Large intestine (tissue), 3 donors: ENCODE results near the gene CBFA2T3. TPM values are rescaled to one million over a fixed set of nuclear protein-coding genes. Genes with fewer than 3 reads are reported as not detected.
"Not testable (repeated sequence)": the region's sequence is repeated elsewhere in the genome, so short reads cannot be mapped to it uniquely, and the experiment has no call there.

ENCODE experiments used
- DNase-seq, 2 donors: peaks; one replicate each; pipeline versions ENCODE4 v3.0.0 to v3.0.0-alpha.2; 2013
- H3K27ac ChIP-seq: one replicate; pipeline ENCODE4 v1.5.1; 2013; ENCODE audit warnings: low read length
- H3K27me3 ChIP-seq: 2 replicates; pipeline ENCODE4 v1.6.1; 2013; ENCODE audit warnings: low read length; ENCODE audit not compliant: control insufficient read depth, insufficient read depth
- H3K36me3 ChIP-seq: 2 replicates; pipeline ENCODE4 v1.6.1; 2013; ENCODE audit warnings: low read length; ENCODE audit not compliant: control insufficient read depth, insufficient read depth
- H3K4me1 ChIP-seq: one replicate; pipeline ENCODE4 v1.6.1; 2013; ENCODE audit warnings: low read length; ENCODE audit not compliant: control insufficient read depth, insufficient read depth
- H3K4me3 ChIP-seq: one replicate; pipeline ENCODE4 v1.5.1; 2013; ENCODE audit warnings: low read length
- H3K9me3 ChIP-seq: one replicate; pipeline ENCODE4 v1.6.1; 2013; ENCODE audit warnings: mild to moderate bottlenecking, low read depth, low read length, moderate library complexity; ENCODE audit not compliant: control insufficient read depth
- WGBS: methylation state at CpG from one replicate; pipeline ENCODE4 v1.1.5; 2013; ENCODE audit warnings: low lambda C conversion rate; ENCODE audit not compliant: insufficient coverage; 5-methylcytosine and 5-hydroxymethylcytosine counted together
- polyA plus RNA-seq: library from polyadenylated mRNA; unstranded; fragments of 120-200 nt; gene quantifications from one replicate; pipeline ENCODE4 v1.2.1, GENCODE V29; 2013

Gene CBFA2T3
- polyA plus RNA-seq, 1 donor, result 7.4 TPM

DNA sequence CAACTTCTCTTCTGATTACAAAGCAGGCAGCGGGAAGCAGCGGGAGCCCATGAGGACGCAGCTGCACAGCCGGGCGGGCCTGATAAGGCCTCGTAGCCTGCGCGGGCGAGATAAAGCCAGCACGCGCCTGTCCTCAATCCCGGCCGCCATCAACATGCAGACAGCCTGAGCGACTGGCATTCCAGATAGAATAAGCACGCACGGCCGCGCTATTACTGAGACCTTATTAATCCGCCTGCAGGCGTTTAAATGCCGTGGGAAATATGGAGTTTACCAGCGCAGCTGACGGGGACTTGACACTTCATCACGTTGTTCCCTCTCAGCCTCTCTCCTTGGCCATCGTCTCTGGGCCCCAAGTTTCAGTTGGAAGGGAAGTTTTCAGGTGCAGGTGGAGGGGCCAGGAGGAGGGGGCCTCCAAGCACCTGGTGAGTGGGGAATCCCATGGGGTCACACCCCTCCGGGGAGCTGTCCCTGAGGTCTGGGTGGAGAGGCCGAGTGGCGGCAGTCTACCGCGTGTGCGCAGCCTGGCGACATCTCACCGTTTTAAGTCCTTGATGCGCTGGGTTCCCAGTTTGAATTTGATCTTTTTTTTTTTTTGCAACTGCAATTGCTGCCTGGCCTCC is 27.3 kb upstream of the CBFA2T3 start:
- Histone ChIP-seq H3K27ac (no peak overlapping the region), H3K9me3 (peaks cover 19% of the 10 kb centered on the region), H3K27me3 (peaks cover 38% of the 10 kb centered on the region), H3K4me1 (no peaks in the 10 kb centered on the region), H3K4me3 (no peak overlapping the region), H3K36me3 (no peaks in the 10 kb centered on the region)
- 85% methylated on average over 4 of the region's 34 CpGs for WGBS
- no peak for DNase-seq

DNA sequence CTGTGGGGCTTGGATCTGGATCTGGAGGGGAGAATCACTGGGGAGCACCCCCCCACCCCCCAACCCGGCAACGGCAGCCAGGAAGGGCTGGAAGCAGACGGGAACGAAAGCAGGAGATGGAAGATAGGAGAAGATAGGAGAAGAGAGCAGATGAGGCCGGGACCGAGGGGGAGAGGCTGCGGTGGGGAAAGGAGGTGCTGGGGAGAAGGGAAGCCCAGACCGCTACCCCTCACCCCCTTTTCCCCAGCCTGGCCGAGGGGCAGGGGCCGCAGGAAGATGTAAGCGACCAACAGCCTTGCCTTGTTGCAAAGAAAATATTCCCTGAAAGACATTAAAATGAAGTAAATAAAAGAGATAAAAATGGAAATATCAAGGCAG is 26.8 kb upstream of the CBFA2T3 start:
- Histone ChIP-seq H3K9me3 (peaks cover 21% of the 10 kb centered on the region), H3K36me3 (no peaks in the 10 kb centered on the region), H3K4me1 (no peaks in the 10 kb centered on the region), H3K27me3 (peaks cover 38% of the 10 kb centered on the region), H3K4me3 (no peak overlapping the region), H3K27ac (no peak overlapping the region)
- no peak for DNase-seq
- no CpG with 5 or more reads among the region's 11 CpGs for WGBS

DNA sequence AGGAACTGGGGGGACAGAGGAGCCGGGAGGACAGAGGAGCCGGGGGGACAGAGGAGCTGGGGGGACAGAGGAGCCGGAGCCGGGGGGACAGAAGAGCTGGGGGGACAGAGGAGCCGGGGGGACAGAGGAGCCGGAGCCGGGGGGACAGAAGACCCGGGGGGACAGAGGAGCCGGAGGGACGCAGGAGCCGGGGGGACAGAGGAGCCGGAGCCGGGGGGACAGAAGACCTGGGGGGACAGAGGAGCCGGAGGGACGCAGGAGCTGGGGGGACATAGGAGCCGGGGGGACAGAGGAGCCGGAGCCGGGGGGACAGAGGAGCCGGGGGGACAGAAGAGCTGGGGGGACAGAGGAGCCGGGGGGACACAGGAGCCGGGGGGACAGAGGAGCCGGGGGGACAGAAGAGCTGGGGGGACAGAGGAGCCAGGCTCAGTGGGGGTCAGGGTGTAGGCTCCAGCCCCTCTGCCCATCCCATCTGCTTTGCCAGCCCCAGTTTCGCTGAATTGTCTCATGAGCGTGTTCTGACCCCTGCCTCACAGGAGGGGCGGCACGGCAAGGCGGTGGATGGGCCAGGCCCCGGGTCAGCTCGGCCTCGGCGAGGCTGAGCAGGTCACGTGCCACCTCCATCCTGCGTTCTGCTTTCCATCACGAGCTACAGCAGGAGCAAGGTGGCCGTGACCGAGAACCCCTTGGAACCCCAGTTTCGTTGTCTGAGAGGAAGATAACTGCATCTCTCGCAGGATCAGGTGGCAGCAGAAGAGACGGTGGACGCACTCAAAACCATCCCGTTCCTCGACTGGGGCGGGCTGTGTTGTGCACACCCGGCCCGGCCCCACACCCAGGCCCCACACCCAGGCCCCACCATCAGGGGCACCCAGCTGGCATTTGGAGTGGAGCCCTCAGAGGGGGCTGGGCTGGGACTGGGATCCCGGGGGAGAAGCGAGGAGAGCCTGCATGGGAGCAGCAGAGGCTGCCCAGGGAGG is 26.1 kb upstream of the CBFA2T3 start:
- WGBS, result no CpG with 5 or more reads among the region's 47 CpGs
- peaks cover 38% of the 10 kb centered on the region for H3K27me3 ChIP-seq

DNA sequence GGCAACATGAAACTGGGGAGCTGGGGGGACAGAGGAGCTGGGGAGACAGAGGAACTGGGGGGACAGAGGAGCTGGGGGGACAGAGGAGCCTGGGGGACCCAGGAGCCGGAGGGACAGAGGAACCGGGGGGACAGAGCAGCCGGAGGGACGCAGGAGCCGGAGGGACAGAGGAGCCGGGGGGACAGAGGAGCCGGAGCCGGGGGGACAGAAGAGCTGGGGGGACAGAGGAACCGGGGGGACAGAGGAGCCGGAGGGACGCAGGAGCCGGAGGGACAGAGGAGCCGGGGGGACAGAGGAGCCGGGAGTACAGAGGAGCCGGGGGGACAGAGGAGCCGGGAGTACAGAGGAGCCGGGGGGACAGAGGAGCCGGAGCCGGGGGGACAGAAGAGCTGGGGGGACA is 25.1 kb upstream of the CBFA2T3 start:
- not testable (repeated sequence) for DNase-seq, H3K36me3 ChIP-seq, H3K27ac ChIP-seq, H3K4me3 ChIP-seq, H3K4me1 ChIP-seq
- peaks cover 37% of the 10 kb centered on the region for H3K9me3 ChIP-seq
- peaks cover 38% of the 10 kb centered on the region for H3K27me3 ChIP-seq
- WGBS, result no CpG with 5 or more reads among the region's 19 CpGs

More for the DNA sequence above, 26.1 kb upstream of the CBFA2T3 start:
- Histone ChIP-seq H3K9me3 (peaks cover 27% of the 10 kb centered on the region), H3K27ac (no peak overlapping the region), H3K4me1 (no peaks in the 10 kb centered on the region), H3K36me3 (no peaks in the 10 kb centered on the region), H3K4me3 (no peak overlapping the region)
- no peak for DNase-seq

DNA sequence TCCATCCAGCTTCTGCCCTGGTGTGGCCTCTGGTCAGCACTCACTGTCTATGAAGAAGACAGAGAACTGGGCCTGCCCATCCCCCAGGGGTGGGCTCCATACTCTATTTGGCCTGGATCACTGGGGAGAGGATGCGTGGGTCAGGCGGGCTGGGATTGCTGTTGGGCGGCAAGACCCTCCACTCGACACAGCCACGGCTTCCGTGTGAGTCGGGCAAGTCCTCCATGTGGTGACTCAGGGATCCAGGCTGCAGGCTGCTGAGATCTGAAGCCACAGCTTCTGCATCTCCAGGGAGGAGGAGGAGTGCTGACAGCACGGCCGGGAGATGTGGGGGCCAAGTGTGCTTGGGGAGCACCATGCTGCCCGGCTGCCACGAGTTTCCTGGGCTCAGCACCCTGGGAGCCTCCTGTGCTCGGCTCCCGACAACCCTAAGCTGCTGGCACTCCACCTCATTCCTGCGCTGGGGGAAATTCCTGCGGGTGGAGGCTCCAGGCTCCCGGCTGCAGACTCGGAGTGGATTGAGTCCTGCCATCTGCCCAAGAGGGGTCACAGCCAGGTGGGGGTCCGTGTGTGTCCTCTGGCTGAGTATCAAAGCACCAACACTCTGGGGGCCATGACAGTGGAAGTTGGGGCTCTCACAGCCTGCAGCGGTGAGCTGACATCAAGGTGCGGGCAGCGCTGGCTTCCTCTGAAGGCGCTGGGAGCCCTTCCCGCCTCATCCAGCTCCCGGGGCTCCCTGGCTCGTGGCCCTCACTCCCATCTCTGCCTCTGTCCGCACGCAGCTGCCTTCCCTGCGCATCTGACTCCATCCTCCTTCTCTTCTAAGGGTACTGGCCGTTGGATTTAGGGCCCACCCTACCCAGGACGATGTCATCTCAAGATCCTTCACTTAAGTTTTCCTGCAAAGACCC is 24.4 kb upstream of the CBFA2T3 start:
- no peak for DNase-seq
- Histone ChIP-seq H3K36me3 (no peaks in the 10 kb centered on the region), H3K27ac (no peak overlapping the region), H3K27me3 (peaks cover 38% of the 10 kb centered on the region), H3K4me1 (no peaks in the 10 kb centered on the region), H3K9me3 (peaks cover 39% of the 10 kb centered on the region), H3K4me3 (no peak overlapping the region)
- 47% methylated on average over 3 of the region's 30 CpGs for WGBS

DNA sequence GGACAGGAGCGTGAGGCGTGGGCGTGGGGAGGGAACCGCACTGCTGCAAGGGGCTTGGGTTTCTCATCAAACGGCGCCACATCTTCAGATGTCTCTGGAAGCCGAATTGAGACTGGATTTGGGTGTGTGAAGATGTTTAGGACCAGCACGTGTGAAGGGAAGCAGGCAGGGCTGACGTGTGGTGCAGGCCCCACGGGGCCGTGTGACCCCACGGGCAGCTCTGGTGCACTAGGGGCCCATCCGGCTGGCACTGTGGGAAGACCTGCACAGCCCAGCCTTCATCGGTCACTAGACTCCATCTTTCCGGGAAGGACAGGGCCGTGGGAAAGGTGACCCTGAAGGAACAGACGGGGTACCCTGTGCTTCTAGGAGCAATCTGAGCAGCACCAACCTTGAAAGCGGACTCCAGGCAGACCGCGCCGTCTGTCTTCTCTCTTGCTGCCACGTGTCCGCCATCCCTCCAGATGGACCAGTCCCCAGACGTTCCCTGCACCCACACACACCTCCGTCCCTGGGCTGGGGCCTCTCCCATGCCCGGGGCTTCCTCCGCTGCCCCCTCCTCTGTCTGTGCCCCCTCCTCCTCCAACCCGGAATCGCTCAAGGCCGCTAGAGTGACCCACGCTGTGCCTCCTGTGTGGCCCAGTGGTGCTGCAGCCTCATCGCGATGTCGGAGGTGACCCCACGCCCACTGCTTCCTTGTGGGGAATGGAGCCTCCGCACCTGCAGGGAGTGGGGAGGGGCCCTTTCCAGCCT is 23.4 kb upstream of the CBFA2T3 start:
- no CpG with 5 or more reads among the region's 36 CpGs for WGBS
- H3K27ac ChIP-seq, result no peak overlapping the region

DNA sequence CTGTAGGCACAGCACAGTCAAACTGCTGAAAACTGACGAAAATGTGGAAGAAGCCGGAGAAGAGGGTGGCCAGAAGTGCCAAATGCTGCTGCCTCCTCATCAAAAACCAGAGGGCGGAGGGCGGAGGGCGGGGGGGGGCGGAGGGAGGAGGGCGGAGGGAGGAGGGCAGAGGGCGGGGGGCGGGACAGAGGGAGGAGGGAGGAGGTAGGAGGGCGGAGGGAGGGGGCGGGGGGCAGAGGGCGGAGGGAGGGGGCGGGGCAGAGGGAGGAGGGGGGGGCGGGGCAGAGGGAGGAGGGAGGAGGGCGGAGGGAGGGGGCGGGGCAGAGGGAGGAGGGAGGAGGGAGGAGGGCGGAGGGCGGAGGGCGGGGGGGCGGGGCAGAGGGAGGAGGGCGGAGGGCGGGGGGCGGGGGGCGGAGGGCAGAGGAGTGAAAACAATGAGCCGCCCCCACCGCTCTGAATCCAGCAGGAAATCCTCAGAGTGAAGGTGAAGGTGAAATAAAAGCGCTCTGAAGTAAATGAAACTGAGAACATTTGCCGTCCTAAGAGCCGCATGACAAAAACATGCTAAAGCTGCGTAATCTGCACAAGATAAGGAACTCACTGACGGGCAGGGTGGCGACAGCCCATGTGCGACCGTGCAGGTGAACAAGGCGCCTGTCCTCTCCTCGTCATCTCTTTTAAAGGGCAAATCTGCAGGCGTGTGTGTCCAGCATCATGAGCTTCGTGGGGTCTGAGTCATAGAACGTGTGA is 22.6 kb upstream of the CBFA2T3 start:
- Histone ChIP-seq H3K4me1 (no peaks in the 10 kb centered on the region), H3K9me3 (peaks cover 42% of the 10 kb centered on the region), H3K36me3 (no peaks in the 10 kb centered on the region), H3K4me3 (no peak overlapping the region), H3K27me3 (peaks cover 37% of the 10 kb centered on the region), H3K27ac (no peak overlapping the region)
- no CpG with 5 or more reads among the region's 39 CpGs for WGBS
- no peak for DNase-seq

More for the DNA sequence above, 23.4 kb upstream of the CBFA2T3 start:
- Histone ChIP-seq H3K4me1 (no peaks in the 10 kb centered on the region), H3K9me3 (peaks cover 42% of the 10 kb centered on the region), H3K36me3 (no peaks in the 10 kb centered on the region), H3K4me3 (no peak overlapping the region), H3K27me3 (peaks cover 34% of the 10 kb centered on the region)
- no peak for DNase-seq

DNA sequence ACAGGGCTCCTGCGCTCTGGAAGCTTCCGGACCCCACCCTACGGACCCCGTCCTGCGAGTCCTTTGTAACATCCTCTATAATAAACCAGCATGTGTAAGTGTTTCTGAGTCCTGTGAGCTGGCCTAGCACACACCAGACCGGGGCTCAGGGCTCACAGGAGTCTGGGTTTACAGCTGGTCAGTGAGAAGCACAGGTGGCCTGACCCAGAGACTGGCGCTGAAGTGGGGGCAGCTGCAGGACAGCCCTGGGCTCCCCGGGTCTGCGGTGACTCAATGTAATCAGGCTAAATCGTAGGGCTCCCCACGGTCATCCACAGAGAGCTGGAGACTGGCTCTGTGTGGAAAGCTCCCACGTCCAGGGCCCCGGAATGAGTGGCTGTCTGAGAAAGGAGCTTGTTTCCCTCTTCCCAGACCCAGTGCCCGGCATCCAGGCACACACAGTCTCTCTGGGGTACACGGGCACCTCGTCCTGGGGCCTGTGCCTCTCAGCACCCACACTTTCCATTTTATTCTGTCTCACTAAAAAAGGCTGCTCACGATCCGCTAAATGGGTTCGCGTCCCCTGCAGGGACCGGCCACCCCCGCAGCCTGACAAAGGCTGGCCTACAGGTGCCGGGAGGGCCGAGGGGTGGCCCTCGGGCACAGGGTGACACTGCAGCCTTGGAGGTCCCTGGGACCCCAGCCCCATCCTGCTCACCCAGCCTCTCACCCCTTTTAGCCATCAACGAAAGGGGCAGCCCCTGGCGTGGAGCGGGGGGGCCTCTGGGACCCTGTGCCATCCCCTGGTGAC is 18.9 kb upstream of the CBFA2T3 start:
- peaks cover 36% of the 10 kb centered on the region for H3K9me3 ChIP-seq
- no peaks in the 10 kb centered on the region for H3K4me1 ChIP-seq
- no peak overlapping the region for H3K4me3 ChIP-seq
- no peaks in the 10 kb centered on the region for H3K36me3 ChIP-seq
- no peak overlapping the region for H3K27ac ChIP-seq
- WGBS, result no CpG with 5 or more reads among the region's 28 CpGs
- DNase-seq, result no peak
- H3K27me3 ChIP-seq, result peaks cover 29% of the 10 kb centered on the region

DNA sequence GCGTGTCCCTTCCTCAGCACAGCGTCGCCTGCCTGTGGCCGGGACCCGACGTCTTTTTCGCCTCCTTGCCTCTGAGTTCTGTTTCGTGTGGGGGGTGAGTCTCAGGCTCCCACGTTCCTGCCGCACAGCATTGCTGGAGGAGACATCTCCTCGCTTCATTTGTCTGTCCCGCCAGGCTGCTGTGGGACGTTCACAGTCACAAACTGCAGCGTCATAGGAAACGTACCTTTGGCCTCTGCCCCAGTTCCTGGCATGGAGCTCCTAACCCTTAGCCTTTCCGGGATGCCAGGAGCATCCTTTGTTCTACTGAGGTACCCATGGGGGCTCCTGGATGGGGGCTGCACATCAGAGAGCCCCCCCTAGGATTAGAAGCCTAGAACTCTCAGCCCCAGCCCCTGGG is 18.2 kb upstream of the CBFA2T3 start:
- H3K27me3 ChIP-seq, result peaks cover 25% of the 10 kb centered on the region
- H3K4me3 ChIP-seq, result no peak overlapping the region
- H3K36me3 ChIP-seq, result no peaks in the 10 kb centered on the region
- DNase-seq, result no peak
- no peaks in the 10 kb centered on the region for H3K4me1 ChIP-seq
- peaks cover 28% of the 10 kb centered on the region for H3K9me3 ChIP-seq
- WGBS, result 47% methylated on average over 3 of the region's 16 CpGs
- H3K27ac ChIP-seq, result no peak overlapping the region
